ENCODE data around the gene PSMB5. TPM values are rescaled to one million over a fixed set of nuclear protein-coding genes. Genes with fewer than 3 reads are reported as not detected.

The PSMB5 gene
- total RNA-seq, 1 donor from 2014 or later: 239 TPM

DNA sequence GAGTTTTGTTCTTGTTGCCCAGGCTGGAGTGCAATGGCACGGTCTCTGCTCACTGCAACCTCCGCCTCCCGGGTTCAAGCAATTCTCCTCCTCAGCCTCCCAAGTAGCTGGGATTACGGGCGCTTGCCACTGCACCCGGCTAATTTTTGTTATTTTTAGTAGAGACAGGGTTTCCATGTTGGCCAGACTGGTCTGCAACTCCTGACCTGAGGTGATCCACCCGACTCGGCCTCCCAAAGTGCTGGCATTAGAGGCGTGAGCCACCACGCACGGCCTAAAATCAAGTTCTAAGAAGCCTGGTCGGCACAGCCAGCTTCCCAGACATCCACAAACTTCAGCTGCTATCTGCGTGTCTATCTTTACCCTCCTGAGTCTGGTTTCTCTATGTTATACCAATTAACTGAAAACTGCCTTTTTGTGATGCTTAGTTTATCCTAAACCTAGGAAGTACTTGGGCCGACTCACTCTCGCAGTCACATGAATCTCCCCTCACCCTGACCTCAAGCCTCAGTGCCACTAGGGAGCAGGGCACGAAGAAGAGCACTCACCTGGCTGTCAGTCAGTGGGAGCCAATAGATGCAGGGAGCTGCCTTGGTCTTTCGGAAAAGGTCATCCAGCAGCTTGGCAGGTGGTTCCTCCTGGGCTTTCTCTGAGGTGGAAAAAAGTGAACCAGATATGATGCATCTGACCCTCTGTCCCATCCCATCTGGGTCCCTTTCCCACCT lies 26.0 kb upstream of the PSMB5 start:
- Mint-ChIP-seq H3K36me3 (ENCODE audit: low read depth, unreplicated experiment) (peaks cover 30% of the 10 kb centered on the region), H3K9me3 (ENCODE audit: unreplicated experiment) (no peaks in the 10 kb centered on the region), H3K27ac (ENCODE audit: unreplicated experiment) (peak overlapping the region; percentile 72), H3K4me3 (ENCODE audit: unreplicated experiment) (peak overlapping the region; percentile 60), H3K27me3 (ENCODE audit: low read depth, unreplicated experiment) (no peaks in the 10 kb centered on the region), H3K4me1 (ENCODE audit: low read depth, unreplicated experiment) (peaks cover 45% of the 10 kb centered on the region)
- H2AFZ ChIP-seq (ENCODE audit: low read depth, low read length): no peak overlapping the region
- H3K27ac ChIP-seq (ENCODE audit: low read depth, low read length): peak overlapping the region; percentile 19
- FAIRE-seq: no peak
- H3K9me3 ChIP-seq (ENCODE audit: insufficient read depth, low read depth, low read length): no peaks in the 10 kb centered on the region
- no peak overlapping the region for H3K4me2 ChIP-seq (ENCODE audit: low read length)
- peaks cover 53% of the 10 kb centered on the region for H4K20me1 ChIP-seq (ENCODE audit: insufficient read depth, low read length)
- TF ChIP-seq, protein P1, sequence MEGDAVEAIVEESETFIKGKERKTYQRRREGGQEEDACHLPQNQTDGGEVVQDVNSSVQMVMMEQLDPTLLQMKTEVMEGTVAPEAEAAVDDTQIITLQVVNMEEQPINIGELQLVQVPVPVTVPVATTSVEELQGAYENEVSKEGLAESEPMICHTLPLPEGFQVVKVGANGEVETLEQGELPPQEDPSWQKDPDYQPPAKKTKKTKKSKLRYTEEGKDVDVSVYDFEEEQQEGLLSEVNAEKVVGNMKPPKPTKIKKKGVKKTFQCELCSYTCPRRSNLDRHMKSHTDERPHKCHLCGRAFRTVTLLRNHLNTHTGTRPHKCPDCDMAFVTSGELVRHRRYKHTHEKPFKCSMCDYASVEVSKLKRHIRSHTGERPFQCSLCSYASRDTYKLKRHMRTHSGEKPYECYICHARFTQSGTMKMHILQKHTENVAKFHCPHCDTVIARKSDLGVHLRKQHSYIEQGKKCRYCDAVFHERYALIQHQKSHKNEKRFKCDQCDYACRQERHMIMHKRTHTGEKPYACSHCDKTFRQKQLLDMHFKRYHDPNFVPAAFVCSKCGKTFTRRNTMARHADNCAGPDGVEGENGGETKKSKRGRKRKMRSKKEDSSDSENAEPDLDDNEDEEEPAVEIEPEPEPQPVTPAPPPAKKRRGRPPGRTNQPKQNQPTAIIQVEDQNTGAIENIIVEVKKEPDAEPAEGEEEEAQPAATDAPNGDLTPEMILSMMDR (IDR thresholded peaks at IDR 0.05; ENCODE audit: insufficient read depth, low read depth, low read length): no peak
- TF ChIP-seq EZH2 (IDR thresholded peaks at IDR 0.05; ENCODE audit: insufficient read depth, low read length): no peak
- H3K36me3 ChIP-seq (ENCODE audit: insufficient read depth, low read length): peaks cover 54% of the 10 kb centered on the region
- peak overlapping the region; percentile 21 for H3K9ac ChIP-seq (ENCODE audit: low read length)
- H3K27me3 ChIP-seq (ENCODE audit: insufficient read depth, low read length): no peaks in the 10 kb centered on the region
- H3K4me1 ChIP-seq (ENCODE audit: insufficient read depth, low read length): peaks cover 29% of the 10 kb centered on the region
- no peak overlapping the region for H3K4me3 ChIP-seq (ENCODE audit: insufficient read depth, low read depth, low read length)
- peaks cover 25% of the 10 kb centered on the region for H3K79me2 ChIP-seq (ENCODE audit: insufficient read depth, low read length)
- no peak for DNase-seq (ENCODE audit: low read depth)

DNA sequence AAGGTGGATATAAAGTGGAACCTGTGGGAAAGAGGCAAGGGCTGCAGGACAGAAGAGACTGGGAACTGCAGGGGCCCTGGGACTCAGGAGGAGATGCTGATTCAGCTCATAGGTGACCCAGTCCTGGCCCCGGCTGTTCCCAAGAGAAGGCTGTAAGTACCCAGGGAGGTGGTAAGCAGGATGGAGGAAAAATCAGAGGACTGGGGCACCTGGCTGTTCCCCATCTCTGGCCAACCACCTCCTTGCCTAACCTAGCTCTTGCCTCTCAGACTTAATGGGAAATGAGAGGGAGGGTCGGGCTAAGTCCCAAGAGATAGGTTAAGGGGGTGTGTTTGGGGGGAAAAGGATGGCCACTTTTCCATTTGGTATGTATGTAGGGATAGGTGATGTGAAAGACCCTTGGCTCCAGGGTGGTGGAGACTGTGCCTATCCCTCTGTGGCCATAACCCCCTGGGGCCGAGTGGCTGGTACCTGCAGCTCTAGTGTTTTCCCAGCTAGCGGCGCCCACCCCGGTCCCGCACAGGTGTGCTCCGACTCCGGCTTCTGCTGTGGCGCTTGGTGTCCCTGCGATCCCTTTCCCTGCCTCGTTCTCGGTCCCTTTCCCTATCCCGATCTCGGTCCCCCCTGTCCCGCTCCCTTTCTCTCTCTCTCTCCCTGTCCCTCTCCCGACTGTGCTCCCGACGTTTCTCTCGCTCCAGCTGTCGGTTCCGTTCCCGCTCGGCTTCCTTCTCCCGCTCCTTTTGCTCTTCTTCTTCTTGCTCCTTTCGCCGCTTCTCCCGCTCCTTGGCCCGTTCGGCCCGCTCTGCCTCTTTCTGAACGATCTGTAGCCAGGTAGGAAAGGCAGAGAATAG lies 24.2 kb upstream of the PSMB5 start:
- DNase-seq (ENCODE audit: low read depth): no peak
- Histone ChIP-seq H3K36me3 (ENCODE audit: insufficient read depth, low read length) (peaks cover 39% of the 10 kb centered on the region), H3K9me3 (ENCODE audit: insufficient read depth, low read depth, low read length) (no peaks in the 10 kb centered on the region), H3K79me2 (ENCODE audit: insufficient read depth, low read length) (peaks cover 9% of the 10 kb centered on the region), H4K20me1 (ENCODE audit: insufficient read depth, low read length) (peaks cover 43% of the 10 kb centered on the region), H3K4me2 (ENCODE audit: low read length) (no peak overlapping the region), H2AFZ (ENCODE audit: low read depth, low read length) (no peak overlapping the region), H3K9ac (ENCODE audit: low read length) (no peak overlapping the region), H3K27ac (ENCODE audit: low read depth, low read length) (no peak overlapping the region), H3K27me3 (ENCODE audit: insufficient read depth, low read length) (no peaks in the 10 kb centered on the region), H3K4me3 (ENCODE audit: insufficient read depth, low read depth, low read length) (no peak overlapping the region), H3K4me1 (ENCODE audit: insufficient read depth, low read length) (peaks cover 31% of the 10 kb centered on the region)
- FAIRE-seq: no peak
- H3K27ac Mint-ChIP-seq (ENCODE audit: unreplicated experiment): peak overlapping the region; percentile 47
- TF ChIP-seq, protein P1 (IDR thresholded peaks at IDR 0.05; ENCODE audit: insufficient read depth, low read depth, low read length): no peak
- TF ChIP-seq EZH2 (IDR thresholded peaks at IDR 0.05; ENCODE audit: insufficient read depth, low read length): no peak
- no peaks in the 10 kb centered on the region for H3K9me3 Mint-ChIP-seq (ENCODE audit: unreplicated experiment)
- H3K36me3 Mint-ChIP-seq (ENCODE audit: low read depth, unreplicated experiment): peaks cover 25% of the 10 kb centered on the region
- H3K4me3 Mint-ChIP-seq (ENCODE audit: unreplicated experiment): no peak overlapping the region
- no peaks in the 10 kb centered on the region for H3K27me3 Mint-ChIP-seq (ENCODE audit: low read depth, unreplicated experiment)
- H3K4me1 Mint-ChIP-seq (ENCODE audit: low read depth, unreplicated experiment): peaks cover 40% of the 10 kb centered on the region
